Tibial nerve (tissue), 3 donors: ENCODE results near the gene BAZ2B.

Source experiments
- POLR2A ChIP-seq, 2 donors: fragments of 450-650 bp; IDR thresholded peaks; one replicate each; pipeline ENCODE4 v1.6.1; 2017; ENCODE audit warnings: antibody characterized with exemption in 2 of 2, mild to moderate bottlenecking in 2 of 2, moderate library complexity in 2 of 2
- TF ChIP-seq, protein P1 (sequence below), 5 experiments: fragments of 200-600 bp in 3 of 5; fragments of 450-650 bp in 2 of 5; sonication (generic) in 3 of 5; IDR thresholded peaks; one replicate each; pipeline ENCODE4 v1.5.1; 2016 to 2019; ENCODE audit warnings: antibody characterized with exemption in 5 of 5, mild to moderate bottlenecking in 3 of 5, moderate library complexity in 2 of 5

DNA sequence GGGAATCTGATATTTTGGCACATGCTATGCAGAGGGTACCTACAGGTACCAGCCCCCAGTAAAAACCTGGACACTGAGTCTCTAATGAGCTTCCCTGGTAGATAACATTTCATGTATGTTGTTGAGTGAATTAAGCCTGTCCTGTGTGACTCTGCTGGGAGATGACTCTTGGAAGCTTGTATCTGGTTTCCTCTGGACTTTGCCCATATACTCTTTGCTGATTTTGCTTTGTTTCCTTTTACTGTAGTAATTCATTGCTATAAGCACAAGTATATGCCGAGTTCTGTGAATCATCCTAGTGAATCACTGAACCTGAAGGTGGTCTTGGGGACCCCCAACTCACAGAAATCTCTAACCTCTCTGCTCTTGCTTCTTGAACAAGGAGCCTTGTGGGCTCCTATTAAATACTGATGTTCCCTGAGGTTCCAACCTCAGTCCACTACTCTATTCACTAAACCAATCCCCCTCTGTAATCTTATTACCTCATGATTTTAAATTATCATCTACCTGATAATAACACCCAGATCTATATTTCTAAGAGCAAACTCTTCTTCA is 235.6 kb downstream of the BAZ2B start:
- TF ChIP-seq POLR2A (IDR thresholded peaks at IDR 0.05), result no peak
- TF ChIP-seq, protein P1, sequence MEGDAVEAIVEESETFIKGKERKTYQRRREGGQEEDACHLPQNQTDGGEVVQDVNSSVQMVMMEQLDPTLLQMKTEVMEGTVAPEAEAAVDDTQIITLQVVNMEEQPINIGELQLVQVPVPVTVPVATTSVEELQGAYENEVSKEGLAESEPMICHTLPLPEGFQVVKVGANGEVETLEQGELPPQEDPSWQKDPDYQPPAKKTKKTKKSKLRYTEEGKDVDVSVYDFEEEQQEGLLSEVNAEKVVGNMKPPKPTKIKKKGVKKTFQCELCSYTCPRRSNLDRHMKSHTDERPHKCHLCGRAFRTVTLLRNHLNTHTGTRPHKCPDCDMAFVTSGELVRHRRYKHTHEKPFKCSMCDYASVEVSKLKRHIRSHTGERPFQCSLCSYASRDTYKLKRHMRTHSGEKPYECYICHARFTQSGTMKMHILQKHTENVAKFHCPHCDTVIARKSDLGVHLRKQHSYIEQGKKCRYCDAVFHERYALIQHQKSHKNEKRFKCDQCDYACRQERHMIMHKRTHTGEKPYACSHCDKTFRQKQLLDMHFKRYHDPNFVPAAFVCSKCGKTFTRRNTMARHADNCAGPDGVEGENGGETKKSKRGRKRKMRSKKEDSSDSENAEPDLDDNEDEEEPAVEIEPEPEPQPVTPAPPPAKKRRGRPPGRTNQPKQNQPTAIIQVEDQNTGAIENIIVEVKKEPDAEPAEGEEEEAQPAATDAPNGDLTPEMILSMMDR (IDR thresholded peaks at IDR 0.05), result no peak
